WTC11 (cell line): ENCODE measurements around the gene CLASP2. TPM values are rescaled to one million over a fixed set of nuclear protein-coding genes. Genes with fewer than 3 reads are reported as not detected.
A peak's percentile ranks its signal among the peaks of the same experiment; 100 is the strongest.

Experiments used
- ATAC-seq: fragments of 200-7000 bp; cut with Tn5 transposase; 2 replicates; pipeline ENCODE4 v1.10.0; 2021; ENCODE audit warnings: mild to moderate bottlenecking, moderate library complexity
- Bru-seq: library from RNA; stranded (reverse); fragments of 400-500 nt; gene quantifications from one replicate; lab custom pipeline; 2021; lab: Mats Ljungman, UMichigan
- CTCF ChIA-PET: fragments of 300-600 bp; sonication (Branson Sonifier 250); formaldehyde crosslinking; loops from one replicate; lab custom pipeline; 2021; ENCODE audit warnings: antibody characterized with exemption; lab: Charles Lee
- POLR2A ChIA-PET: fragments of 350-600 bp; sonication (Branson Sonifier 250); formaldehyde crosslinking; loops from one replicate; lab custom pipeline; 2021; ENCODE audit warnings: antibody characterized with exemption; lab: Charles Lee
- DNase-seq: peaks from one replicate; pipeline ENCODE4 v3.0.0; 2021; ENCODE audit warnings: low spot score
- H3K27ac Mint-ChIP-seq: 2 replicates; pipeline ENCODE4 v1.8.0; 2021; ENCODE audit warnings: mixed read lengths
- H3K27me3 Mint-ChIP-seq: 2 replicates; pipeline ENCODE4 v1.8.0; 2021; ENCODE audit warnings: low read depth, mild to moderate bottlenecking, moderate library complexity, mixed read lengths
- H3K36me3 Mint-ChIP-seq: 2 replicates; pipeline ENCODE4 v1.8.0; 2021; ENCODE audit warnings: mixed read lengths
- H3K4me1 Mint-ChIP-seq: 2 replicates; pipeline ENCODE4 v1.8.0; 2022; ENCODE audit warnings: mixed read lengths
- H3K4me3 Mint-ChIP-seq: 2 replicates; pipeline ENCODE4 v1.8.0; 2021; ENCODE audit warnings: mild to moderate bottlenecking, moderate library complexity, mixed read lengths
- H3K9me3 Mint-ChIP-seq: 2 replicates; pipeline ENCODE4 v1.8.0; 2021; ENCODE audit warnings: mixed read lengths
- CREM ChIP-seq: sonication (generic); formaldehyde crosslinking; IDR thresholded peaks from 2 replicates; pipeline ENCODE4 v1.8.1; 2022; ENCODE audit warnings: mild to moderate bottlenecking, missing genetic modification reagents, moderate library complexity
- EMX1 ChIP-seq: fragments of 250-450 bp; sonication (Bioruptor Pico); IDR thresholded peaks from 2 replicates; pipeline ENCODE4 v1.8.0; 2021; ENCODE audit warnings: mild to moderate bottlenecking
- FOXJ3 ChIP-seq: sonication (generic); formaldehyde crosslinking; IDR thresholded peaks from 2 replicates; pipeline ENCODE4 v1.9.0; 2021; ENCODE audit warnings: missing genetic modification reagents, mild to moderate bottlenecking, borderline replicate concordance
- FOXP1 ChIP-seq: sonication (generic); formaldehyde crosslinking; IDR thresholded peaks from 2 replicates; pipeline ENCODE4 v1.8.0; 2022; ENCODE audit warnings: missing genetic modification reagents, mild to moderate bottlenecking, moderate library complexity, borderline replicate concordance
- PRRX2 ChIP-seq: fragments of 250-450 bp; sonication (Bioruptor Pico); IDR thresholded peaks from 2 replicates; pipeline ENCODE4 v1.8.0; 2021; ENCODE audit warnings: mild to moderate bottlenecking
- long read RNA-seq, 3 experiments: library from RNA in 1 of 3; library from capped mRNA in 1 of 3; library from polyadenylated mRNA in 1 of 3; unstranded in 2 of 3; stranded (forward) in 1 of 3; transcript quantifications; one replicate each; pipeline ENCODE4 v2.0.0, GENCODE V29; 2021
- total RNA-seq: library from RNA; stranded (reverse); gene quantifications from 3 replicates; pipeline ENCODE4 v1.2.3, GENCODE V29; 2021
- TF ChIP-seq, protein P1 (sequence below): sonication (generic); formaldehyde crosslinking; IDR thresholded peaks from 2 replicates; pipeline ENCODE4 v1.8.1; 2022; ENCODE audit warnings: missing genetic modification reagents, borderline replicate concordance
- TF ChIP-seq, protein P2 (sequence below): sonication (generic); formaldehyde crosslinking; IDR thresholded peaks from 2 replicates; pipeline ENCODE4 v1.8.0; 2023; ENCODE audit warnings: missing genetic modification reagents, mild to moderate bottlenecking, borderline replicate concordance
- TF ChIP-seq, protein P3 (sequence below): fragments of 250-450 bp; sonication (Bioruptor Pico); IDR thresholded peaks from 2 replicates; pipeline ENCODE4 v1.9.0; 2021; ENCODE audit warnings: mild to moderate bottlenecking, borderline replicate concordance
- TF ChIP-seq, protein P4 (sequence below): sonication (generic); formaldehyde crosslinking; IDR thresholded peaks from 2 replicates; pipeline ENCODE4 v1.8.0; 2023; ENCODE audit warnings: mild to moderate bottlenecking, missing genetic modification reagents
- TF ChIP-seq, protein P5 (sequence below): sonication (generic); formaldehyde crosslinking; IDR thresholded peaks from 2 replicates; pipeline ENCODE4 v1.8.1; 2023; ENCODE audit warnings: mild to moderate bottlenecking, missing genetic modification reagents, moderate library complexity
- TF ChIP-seq, protein P6 (sequence below): fragments of 200-600 bp; IDR thresholded peaks from 2 replicates; pipeline ENCODE4 v1.8.0; 2022; ENCODE audit warnings: antibody characterized with exemption
- TF ChIP-seq, protein P7 (sequence below): sonication (generic); formaldehyde crosslinking; IDR thresholded peaks from 2 replicates; pipeline ENCODE4 v1.8.0; 2023; ENCODE audit warnings: missing genetic modification reagents
- TF ChIP-seq, protein P8 (sequence below): fragments of 250-450 bp; sonication (Bioruptor Pico); IDR thresholded peaks from 2 replicates; pipeline ENCODE4 v1.9.0; 2021; ENCODE audit warnings: mild to moderate bottlenecking

CLASP2 gene
- total RNA-seq (56.7 to 65.8 TPM (median 57.4 TPM) in 3 replicates), Bru-seq, nascent RNA (percentile 81 among the genes with signal in this experiment)
- long read RNA-seq, experiment 1, partial matches to known transcripts = 44 of 182 reads
- long read RNA-seq, experiment 1, other reads (novel, unspliced or antisense) = 138 of 182 reads
- long read RNA-seq, experiment 2, partial matches to known transcripts = 14 of 39 reads
- long read RNA-seq, experiment 2, other reads (novel, unspliced or antisense) = 25 of 39 reads
- long read RNA-seq, experiment 3, partial matches to known transcripts = 0 of 1 reads
- long read RNA-seq, experiment 3, other reads (novel, unspliced or antisense) = 1 of 1 reads

DNA sequence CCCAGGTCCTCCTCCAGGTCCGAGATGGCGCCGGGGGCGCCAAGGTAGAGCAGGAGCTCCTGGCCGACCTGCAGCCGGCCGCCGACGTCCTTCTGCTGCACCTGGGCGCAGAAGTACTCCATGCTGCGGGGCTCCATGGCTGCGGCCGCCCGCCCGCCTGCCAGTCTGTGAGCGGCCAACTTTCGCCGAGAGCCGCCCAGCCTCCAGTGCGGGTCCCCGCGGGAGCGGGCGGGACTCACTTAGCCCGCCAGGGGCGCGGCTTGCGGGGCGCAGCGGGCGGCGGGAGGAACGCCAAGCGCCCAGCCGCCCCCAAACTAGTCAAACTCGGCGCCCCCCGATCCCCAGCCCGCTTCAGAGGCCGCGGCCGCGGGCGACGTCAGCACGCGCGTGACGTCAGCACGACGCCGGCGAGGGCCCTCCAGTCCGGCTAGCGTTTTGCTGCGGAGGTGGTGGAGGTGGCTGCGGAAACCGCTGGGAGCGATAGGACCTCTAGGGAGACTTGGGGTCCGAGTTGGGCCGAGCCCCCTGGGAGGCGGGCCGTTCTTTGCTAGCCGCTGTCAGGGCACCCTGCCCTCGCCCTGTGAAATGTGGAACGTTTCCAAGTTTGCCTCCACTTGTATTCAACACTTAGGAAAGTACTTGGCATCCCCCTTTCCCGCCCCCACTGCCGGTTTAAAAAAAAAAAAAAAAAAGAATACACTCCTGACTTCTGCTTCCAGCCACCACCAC lies at the start of gene CLASP2:
TSS of gene CLASP2 (minus strand) at position 389 of the 729 bp plus-strand sequence. CDS start at position 137, 252 bp downstream.
- H3K36me3 Mint-ChIP-seq = no peaks in the 10 kb centered on the region
- ATAC-seq = peak; percentile 92
- H3K27me3 Mint-ChIP-seq = no peaks in the 10 kb centered on the region
- no peak within 1 kb of the TSS for H3K4me3 Mint-ChIP-seq
- H3K4me1 Mint-ChIP-seq = peaks cover 9% of the 10 kb centered on the region
- ChIA-PET CTCF (interaction anchor here (0.6 to 1.8 kb wide), 5 partner anchors 58 to 736 kb away, joined by 3 to 7 read pairs (median 3); partner anchors contain the start of gene PDCD6IP), POLR2A (interaction anchor here (0.6 to 1.7 kb wide), 4 partner anchors 59 to 280 kb away, joined by 3 to 5 read pairs (median 4); no protein-coding TSS in a partner anchor)
- peak within 1 kb of the TSS; percentile 95 for H3K27ac Mint-ChIP-seq
- H3K9me3 Mint-ChIP-seq = no peaks in the 10 kb centered on the region
- peak; percentile 83 for DNase-seq
- TF ChIP-seq CREM (CRISPR knock-in tag) (peak; percentile 95), FOXP1 (CRISPR knock-in tag) (peak; percentile 71), FOXJ3 (CRISPR knock-in tag) (no peak), PRRX2 (CRISPR knock-in tag) (no peak), EMX1 (CRISPR knock-in tag) (no peak)
- TF ChIP-seq, protein P1, sequence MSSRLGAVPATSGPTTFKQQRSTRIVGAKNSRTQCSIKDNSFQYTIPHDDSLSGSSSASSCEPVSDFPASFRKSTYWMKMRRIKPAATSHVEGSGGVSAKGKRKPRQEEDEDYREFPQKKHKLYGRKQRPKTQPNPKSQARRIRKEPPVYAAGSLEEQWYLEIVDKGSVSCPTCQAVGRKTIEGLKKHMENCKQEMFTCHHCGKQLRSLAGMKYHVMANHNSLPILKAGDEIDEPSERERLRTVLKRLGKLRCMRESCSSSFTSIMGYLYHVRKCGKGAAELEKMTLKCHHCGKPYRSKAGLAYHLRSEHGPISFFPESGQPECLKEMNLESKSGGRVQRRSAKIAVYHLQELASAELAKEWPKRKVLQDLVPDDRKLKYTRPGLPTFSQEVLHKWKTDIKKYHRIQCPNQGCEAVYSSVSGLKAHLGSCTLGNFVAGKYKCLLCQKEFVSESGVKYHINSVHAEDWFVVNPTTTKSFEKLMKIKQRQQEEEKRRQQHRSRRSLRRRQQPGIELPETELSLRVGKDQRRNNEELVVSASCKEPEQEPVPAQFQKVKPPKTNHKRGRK (CRISPR knock-in tag) = no peak
- TF ChIP-seq, protein P2, sequence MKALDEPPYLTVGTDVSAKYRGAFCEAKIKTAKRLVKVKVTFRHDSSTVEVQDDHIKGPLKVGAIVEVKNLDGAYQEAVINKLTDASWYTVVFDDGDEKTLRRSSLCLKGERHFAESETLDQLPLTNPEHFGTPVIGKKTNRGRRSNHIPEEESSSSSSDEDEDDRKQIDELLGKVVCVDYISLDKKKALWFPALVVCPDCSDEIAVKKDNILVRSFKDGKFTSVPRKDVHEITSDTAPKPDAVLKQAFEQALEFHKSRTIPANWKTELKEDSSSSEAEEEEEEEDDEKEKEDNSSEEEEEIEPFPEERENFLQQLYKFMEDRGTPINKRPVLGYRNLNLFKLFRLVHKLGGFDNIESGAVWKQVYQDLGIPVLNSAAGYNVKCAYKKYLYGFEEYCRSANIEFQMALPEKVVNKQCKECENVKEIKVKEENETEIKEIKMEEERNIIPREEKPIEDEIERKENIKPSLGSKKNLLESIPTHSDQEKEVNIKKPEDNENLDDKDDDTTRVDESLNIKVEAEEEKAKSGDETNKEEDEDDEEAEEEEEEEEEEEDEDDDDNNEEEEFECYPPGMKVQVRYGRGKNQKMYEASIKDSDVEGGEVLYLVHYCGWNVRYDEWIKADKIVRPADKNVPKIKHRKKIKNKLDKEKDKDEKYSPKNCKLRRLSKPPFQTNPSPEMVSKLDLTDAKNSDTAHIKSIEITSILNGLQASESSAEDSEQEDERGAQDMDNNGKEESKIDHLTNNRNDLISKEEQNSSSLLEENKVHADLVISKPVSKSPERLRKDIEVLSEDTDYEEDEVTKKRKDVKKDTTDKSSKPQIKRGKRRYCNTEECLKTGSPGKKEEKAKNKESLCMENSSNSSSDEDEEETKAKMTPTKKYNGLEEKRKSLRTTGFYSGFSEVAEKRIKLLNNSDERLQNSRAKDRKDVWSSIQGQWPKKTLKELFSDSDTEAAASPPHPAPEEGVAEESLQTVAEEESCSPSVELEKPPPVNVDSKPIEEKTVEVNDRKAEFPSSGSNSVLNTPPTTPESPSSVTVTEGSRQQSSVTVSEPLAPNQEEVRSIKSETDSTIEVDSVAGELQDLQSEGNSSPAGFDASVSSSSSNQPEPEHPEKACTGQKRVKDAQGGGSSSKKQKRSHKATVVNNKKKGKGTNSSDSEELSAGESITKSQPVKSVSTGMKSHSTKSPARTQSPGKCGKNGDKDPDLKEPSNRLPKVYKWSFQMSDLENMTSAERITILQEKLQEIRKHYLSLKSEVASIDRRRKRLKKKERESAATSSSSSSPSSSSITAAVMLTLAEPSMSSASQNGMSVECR (CRISPR knock-in tag) = 0 out of 2 replicates have a peak, but pooled peaks have one; percentile 88
- TF ChIP-seq, protein P3, sequence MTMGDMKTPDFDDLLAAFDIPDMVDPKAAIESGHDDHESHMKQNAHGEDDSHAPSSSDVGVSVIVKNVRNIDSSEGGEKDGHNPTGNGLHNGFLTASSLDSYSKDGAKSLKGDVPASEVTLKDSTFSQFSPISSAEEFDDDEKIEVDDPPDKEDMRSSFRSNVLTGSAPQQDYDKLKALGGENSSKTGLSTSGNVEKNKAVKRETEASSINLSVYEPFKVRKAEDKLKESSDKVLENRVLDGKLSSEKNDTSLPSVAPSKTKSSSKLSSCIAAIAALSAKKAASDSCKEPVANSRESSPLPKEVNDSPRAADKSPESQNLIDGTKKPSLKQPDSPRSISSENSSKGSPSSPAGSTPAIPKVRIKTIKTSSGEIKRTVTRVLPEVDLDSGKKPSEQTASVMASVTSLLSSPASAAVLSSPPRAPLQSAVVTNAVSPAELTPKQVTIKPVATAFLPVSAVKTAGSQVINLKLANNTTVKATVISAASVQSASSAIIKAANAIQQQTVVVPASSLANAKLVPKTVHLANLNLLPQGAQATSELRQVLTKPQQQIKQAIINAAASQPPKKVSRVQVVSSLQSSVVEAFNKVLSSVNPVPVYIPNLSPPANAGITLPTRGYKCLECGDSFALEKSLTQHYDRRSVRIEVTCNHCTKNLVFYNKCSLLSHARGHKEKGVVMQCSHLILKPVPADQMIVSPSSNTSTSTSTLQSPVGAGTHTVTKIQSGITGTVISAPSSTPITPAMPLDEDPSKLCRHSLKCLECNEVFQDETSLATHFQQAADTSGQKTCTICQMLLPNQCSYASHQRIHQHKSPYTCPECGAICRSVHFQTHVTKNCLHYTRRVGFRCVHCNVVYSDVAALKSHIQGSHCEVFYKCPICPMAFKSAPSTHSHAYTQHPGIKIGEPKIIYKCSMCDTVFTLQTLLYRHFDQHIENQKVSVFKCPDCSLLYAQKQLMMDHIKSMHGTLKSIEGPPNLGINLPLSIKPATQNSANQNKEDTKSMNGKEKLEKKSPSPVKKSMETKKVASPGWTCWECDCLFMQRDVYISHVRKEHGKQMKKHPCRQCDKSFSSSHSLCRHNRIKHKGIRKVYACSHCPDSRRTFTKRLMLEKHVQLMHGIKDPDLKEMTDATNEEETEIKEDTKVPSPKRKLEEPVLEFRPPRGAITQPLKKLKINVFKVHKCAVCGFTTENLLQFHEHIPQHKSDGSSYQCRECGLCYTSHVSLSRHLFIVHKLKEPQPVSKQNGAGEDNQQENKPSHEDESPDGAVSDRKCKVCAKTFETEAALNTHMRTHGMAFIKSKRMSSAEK (CRISPR knock-in tag) = no peak
- TF ChIP-seq, protein P4, sequence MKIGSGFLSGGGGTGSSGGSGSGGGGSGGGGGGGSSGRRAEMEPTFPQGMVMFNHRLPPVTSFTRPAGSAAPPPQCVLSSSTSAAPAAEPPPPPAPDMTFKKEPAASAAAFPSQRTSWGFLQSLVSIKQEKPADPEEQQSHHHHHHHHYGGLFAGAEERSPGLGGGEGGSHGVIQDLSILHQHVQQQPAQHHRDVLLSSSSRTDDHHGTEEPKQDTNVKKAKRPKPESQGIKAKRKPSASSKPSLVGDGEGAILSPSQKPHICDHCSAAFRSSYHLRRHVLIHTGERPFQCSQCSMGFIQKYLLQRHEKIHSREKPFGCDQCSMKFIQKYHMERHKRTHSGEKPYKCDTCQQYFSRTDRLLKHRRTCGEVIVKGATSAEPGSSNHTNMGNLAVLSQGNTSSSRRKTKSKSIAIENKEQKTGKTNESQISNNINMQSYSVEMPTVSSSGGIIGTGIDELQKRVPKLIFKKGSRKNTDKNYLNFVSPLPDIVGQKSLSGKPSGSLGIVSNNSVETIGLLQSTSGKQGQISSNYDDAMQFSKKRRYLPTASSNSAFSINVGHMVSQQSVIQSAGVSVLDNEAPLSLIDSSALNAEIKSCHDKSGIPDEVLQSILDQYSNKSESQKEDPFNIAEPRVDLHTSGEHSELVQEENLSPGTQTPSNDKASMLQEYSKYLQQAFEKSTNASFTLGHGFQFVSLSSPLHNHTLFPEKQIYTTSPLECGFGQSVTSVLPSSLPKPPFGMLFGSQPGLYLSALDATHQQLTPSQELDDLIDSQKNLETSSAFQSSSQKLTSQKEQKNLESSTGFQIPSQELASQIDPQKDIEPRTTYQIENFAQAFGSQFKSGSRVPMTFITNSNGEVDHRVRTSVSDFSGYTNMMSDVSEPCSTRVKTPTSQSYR = no peak
- TF ChIP-seq, protein P5, sequence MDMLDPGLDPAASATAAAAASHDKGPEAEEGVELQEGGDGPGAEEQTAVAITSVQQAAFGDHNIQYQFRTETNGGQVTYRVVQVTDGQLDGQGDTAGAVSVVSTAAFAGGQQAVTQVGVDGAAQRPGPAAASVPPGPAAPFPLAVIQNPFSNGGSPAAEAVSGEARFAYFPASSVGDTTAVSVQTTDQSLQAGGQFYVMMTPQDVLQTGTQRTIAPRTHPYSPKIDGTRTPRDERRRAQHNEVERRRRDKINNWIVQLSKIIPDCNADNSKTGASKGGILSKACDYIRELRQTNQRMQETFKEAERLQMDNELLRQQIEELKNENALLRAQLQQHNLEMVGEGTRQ (CRISPR knock-in tag) = no peak
- TF ChIP-seq, protein P6, sequence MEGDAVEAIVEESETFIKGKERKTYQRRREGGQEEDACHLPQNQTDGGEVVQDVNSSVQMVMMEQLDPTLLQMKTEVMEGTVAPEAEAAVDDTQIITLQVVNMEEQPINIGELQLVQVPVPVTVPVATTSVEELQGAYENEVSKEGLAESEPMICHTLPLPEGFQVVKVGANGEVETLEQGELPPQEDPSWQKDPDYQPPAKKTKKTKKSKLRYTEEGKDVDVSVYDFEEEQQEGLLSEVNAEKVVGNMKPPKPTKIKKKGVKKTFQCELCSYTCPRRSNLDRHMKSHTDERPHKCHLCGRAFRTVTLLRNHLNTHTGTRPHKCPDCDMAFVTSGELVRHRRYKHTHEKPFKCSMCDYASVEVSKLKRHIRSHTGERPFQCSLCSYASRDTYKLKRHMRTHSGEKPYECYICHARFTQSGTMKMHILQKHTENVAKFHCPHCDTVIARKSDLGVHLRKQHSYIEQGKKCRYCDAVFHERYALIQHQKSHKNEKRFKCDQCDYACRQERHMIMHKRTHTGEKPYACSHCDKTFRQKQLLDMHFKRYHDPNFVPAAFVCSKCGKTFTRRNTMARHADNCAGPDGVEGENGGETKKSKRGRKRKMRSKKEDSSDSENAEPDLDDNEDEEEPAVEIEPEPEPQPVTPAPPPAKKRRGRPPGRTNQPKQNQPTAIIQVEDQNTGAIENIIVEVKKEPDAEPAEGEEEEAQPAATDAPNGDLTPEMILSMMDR = no peak
- TF ChIP-seq, protein P7, sequence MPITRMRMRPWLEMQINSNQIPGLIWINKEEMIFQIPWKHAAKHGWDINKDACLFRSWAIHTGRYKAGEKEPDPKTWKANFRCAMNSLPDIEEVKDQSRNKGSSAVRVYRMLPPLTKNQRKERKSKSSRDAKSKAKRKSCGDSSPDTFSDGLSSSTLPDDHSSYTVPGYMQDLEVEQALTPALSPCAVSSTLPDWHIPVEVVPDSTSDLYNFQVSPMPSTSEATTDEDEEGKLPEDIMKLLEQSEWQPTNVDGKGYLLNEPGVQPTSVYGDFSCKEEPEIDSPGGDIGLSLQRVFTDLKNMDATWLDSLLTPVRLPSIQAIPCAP (CRISPR knock-in tag) = no peak
- TF ChIP-seq, protein P8, sequence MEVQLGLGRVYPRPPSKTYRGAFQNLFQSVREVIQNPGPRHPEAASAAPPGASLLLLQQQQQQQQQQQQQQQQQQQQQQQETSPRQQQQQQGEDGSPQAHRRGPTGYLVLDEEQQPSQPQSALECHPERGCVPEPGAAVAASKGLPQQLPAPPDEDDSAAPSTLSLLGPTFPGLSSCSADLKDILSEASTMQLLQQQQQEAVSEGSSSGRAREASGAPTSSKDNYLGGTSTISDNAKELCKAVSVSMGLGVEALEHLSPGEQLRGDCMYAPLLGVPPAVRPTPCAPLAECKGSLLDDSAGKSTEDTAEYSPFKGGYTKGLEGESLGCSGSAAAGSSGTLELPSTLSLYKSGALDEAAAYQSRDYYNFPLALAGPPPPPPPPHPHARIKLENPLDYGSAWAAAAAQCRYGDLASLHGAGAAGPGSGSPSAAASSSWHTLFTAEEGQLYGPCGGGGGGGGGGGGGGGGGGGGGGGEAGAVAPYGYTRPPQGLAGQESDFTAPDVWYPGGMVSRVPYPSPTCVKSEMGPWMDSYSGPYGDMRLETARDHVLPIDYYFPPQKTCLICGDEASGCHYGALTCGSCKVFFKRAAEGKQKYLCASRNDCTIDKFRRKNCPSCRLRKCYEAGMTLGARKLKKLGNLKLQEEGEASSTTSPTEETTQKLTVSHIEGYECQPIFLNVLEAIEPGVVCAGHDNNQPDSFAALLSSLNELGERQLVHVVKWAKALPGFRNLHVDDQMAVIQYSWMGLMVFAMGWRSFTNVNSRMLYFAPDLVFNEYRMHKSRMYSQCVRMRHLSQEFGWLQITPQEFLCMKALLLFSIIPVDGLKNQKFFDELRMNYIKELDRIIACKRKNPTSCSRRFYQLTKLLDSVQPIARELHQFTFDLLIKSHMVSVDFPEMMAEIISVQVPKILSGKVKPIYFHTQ (CRISPR knock-in tag) = no peak
